ENCODE measurements around the gene TSHZ1. TPM values are rescaled to one million over a fixed set of nuclear protein-coding genes. Genes with fewer than 3 reads are reported as not detected.
A peak's percentile ranks its signal among the peaks of the same experiment; 100 is the strongest.

Gene TSHZ1
- total RNA-seq, 1 experiment from 2014 or later, result 12.4 TPM

- H3K4me1 ChIP-seq (replicated peaks), result peaks cover 28% of the 10 kb centered on the region
- peaks cover 10% of the 10 kb centered on the region for H3K36me3 ChIP-seq
- peak overlapping the region; percentile 95 for H3K4me3 ChIP-seq
- H3K27ac ChIP-seq, result peak overlapping the region; percentile 87
- H3K9me3 ChIP-seq (replicated peaks), result no peaks in the 10 kb centered on the region
- peak in 1 of 2 experiments; percentile 46 for DNase-seq (ENCODE audit: low read depth in 1 of 2, low spot score in 2 of 2)
- H3K27me3 ChIP-seq (replicated peaks), result no peaks in the 10 kb centered on the region
Measured at GRCh38 chr18:75208155-75208835, 2.3 kb upstream of the TSHZ1 start.

GRCh38 chr18:75208836-75209128, 1.8 kb upstream of the TSHZ1 start:
- Histone ChIP-seq H3K4me3 (peak overlapping the region; percentile 95), H3K36me3 (peaks cover 10% of the 10 kb centered on the region), H3K4me1 (replicated peaks) (peaks cover 33% of the 10 kb centered on the region), H3K27me3 (replicated peaks) (no peaks in the 10 kb centered on the region), H3K9me3 (replicated peaks) (no peaks in the 10 kb centered on the region), H3K27ac (peak overlapping the region; percentile 87)
- DNase-seq (ENCODE audit: low read depth in 1 of 2, low spot score in 2 of 2), result peak in 1 of 2 experiments; percentile 50

GRCh38 chr18:75209129-75209950, 1.3 kb upstream of the TSHZ1 start, which contains the start of gene PTGR3:
Gene PTGR3, minus strand, starts transcription at chr18:75209139. Its CDS starts 81 bp downstream, at chr18:75209058.
- no peaks in the 10 kb centered on the region for H3K27me3 ChIP-seq (replicated peaks)
- H3K36me3 ChIP-seq, result peaks cover 10% of the 10 kb centered on the region
- peak; percentile 82 to 94 for DNase-seq (ENCODE audit: low read depth in 1 of 2, low spot score in 2 of 2)
- no peaks in the 10 kb centered on the region for H3K9me3 ChIP-seq (replicated peaks)
- peak within 1 kb of the TSS; percentile 87 for H3K27ac ChIP-seq
- H3K4me1 ChIP-seq (replicated peaks), result peaks cover 38% of the 10 kb centered on the region
- H3K4me3 ChIP-seq, result peak within 1 kb of the TSS; percentile 95

GRCh38 chr18:75209951-75210258, 692 bp upstream of the TSHZ1 start:
- H3K4me1 ChIP-seq (replicated peaks), result peaks cover 39% of the 10 kb centered on the region
- peaks cover 5% of the 10 kb centered on the region; the same call in 1 of the 2 replicates for H3K36me3 ChIP-seq
- no peak for DNase-seq (ENCODE audit: low read depth in 1 of 2, low spot score in 2 of 2)
- no peaks in the 10 kb centered on the region for H3K9me3 ChIP-seq (replicated peaks)
- peak overlapping the region; percentile 87 for H3K27ac ChIP-seq
- no peaks in the 10 kb centered on the region for H3K27me3 ChIP-seq (replicated peaks)
- H3K4me3 ChIP-seq, result peak overlapping the region; percentile 95

- Histone ChIP-seq H3K27ac (0 out of 2 replicates have a peak overlapping the region, but pooled peaks have one; percentile 22), H3K27me3 (replicated peaks) (no peaks in the 10 kb centered on the region), H3K4me3 (peak overlapping the region; percentile 95), H3K36me3 (peaks cover 6% of the 10 kb centered on the region; the same call in 1 of the 2 replicates), H3K4me1 (replicated peaks) (peaks cover 39% of the 10 kb centered on the region), H3K9me3 (replicated peaks) (no peaks in the 10 kb centered on the region)
- peak in 1 of 2 experiments; percentile 60 for DNase-seq (ENCODE audit: low read depth in 1 of 2, low spot score in 2 of 2)
Measured at GRCh38 chr18:75211002-75211621, 515 bp downstream of the TSHZ1 start.

GRCh38 chr18:75211626-75211952, 992 bp downstream of the TSHZ1 start:
- Histone ChIP-seq H3K9me3 (replicated peaks) (no peaks in the 10 kb centered on the region), H3K27ac (no peak overlapping the region)

GRCh38 chr18:75211953-75212750, 1.6 kb downstream of the TSHZ1 start:
- peak in 1 of 2 experiments; percentile 23 for DNase-seq (ENCODE audit: low read depth in 1 of 2, low spot score in 2 of 2)
- no peaks in the 10 kb centered on the region for H3K9me3 ChIP-seq (replicated peaks)
- peak overlapping the region; percentile 95 for H3K4me3 ChIP-seq
- peaks cover 6% of the 10 kb centered on the region; the same call in 1 of the 2 replicates for H3K36me3 ChIP-seq
- H3K27me3 ChIP-seq (replicated peaks), result no peaks in the 10 kb centered on the region
- H3K27ac ChIP-seq, result no peak overlapping the region
- peaks cover 40% of the 10 kb centered on the region for H3K4me1 ChIP-seq (replicated peaks)

More at GRCh38 chr18:75211626-75211952, 992 bp downstream of the TSHZ1 start:
- H3K4me1 ChIP-seq (replicated peaks), result peaks cover 40% of the 10 kb centered on the region
- peak overlapping the region; percentile 95 for H3K4me3 ChIP-seq
- H3K36me3 ChIP-seq, result peaks cover 6% of the 10 kb centered on the region; the same call in 1 of the 2 replicates
- no peak for DNase-seq (ENCODE audit: low read depth in 1 of 2, low spot score in 2 of 2)
- no peaks in the 10 kb centered on the region for H3K27me3 ChIP-seq (replicated peaks)

GRCh38 chr18:75212751-75213090, 2.1 kb downstream of the TSHZ1 start:
- Histone ChIP-seq H3K4me3 (peak overlapping the region; percentile 95), H3K27me3 (replicated peaks) (no peaks in the 10 kb centered on the region), H3K4me1 (replicated peaks) (peaks cover 42% of the 10 kb centered on the region), H3K36me3 (peaks cover 6% of the 10 kb centered on the region; the same call in 1 of the 2 replicates), H3K27ac (no peak overlapping the region), H3K9me3 (replicated peaks) (no peaks in the 10 kb centered on the region)
- DNase-seq (ENCODE audit: low read depth in 1 of 2, low spot score in 2 of 2), result no peak

GRCh38 chr18:75213611-75214331, 3.2 kb downstream of the TSHZ1 start:
- no peak overlapping the region for H3K4me3 ChIP-seq
- H3K27me3 ChIP-seq (replicated peaks), result no peaks in the 10 kb centered on the region
- H3K36me3 ChIP-seq, result 0 out of 2 replicates have a peak, but pooled peaks cover 5% of the 10 kb centered on the region
- no peak for DNase-seq (ENCODE audit: low read depth in 1 of 2, low spot score in 2 of 2)
- no peak overlapping the region for H3K27ac ChIP-seq
- peaks cover 45% of the 10 kb centered on the region for H3K4me1 ChIP-seq (replicated peaks)
- no peaks in the 10 kb centered on the region for H3K9me3 ChIP-seq (replicated peaks)

GRCh38 chr18:75214332-75214690, 3.7 kb downstream of the TSHZ1 start:
- H3K9me3 ChIP-seq (replicated peaks), result no peaks in the 10 kb centered on the region
- no peak for DNase-seq (ENCODE audit: low read depth in 1 of 2, low spot score in 2 of 2)
- H3K27ac ChIP-seq, result no peak overlapping the region
- H3K4me3 ChIP-seq, result no peak overlapping the region
- H3K4me1 ChIP-seq (replicated peaks), result peaks cover 45% of the 10 kb centered on the region
- H3K27me3 ChIP-seq (replicated peaks), result no peaks in the 10 kb centered on the region
- 0 out of 2 replicates have a peak, but pooled peaks cover 4% of the 10 kb centered on the region for H3K36me3 ChIP-seq

GRCh38 chr18:75214766-75215510, 4.3 kb downstream of the TSHZ1 start:
- Histone ChIP-seq H3K4me1 (replicated peaks) (peaks cover 40% of the 10 kb centered on the region), H3K4me3 (no peak overlapping the region), H3K27me3 (replicated peaks) (no peaks in the 10 kb centered on the region), H3K9me3 (replicated peaks) (no peaks in the 10 kb centered on the region), H3K36me3 (0 out of 2 replicates have a peak, but pooled peaks cover 4% of the 10 kb centered on the region), H3K27ac (no peak overlapping the region)
- no peak for DNase-seq (ENCODE audit: low read depth in 1 of 2, low spot score in 2 of 2)

- Histone ChIP-seq H3K27ac (no peak overlapping the region), H3K4me1 (replicated peaks) (peaks cover 34% of the 10 kb centered on the region), H3K4me3 (no peak overlapping the region), H3K36me3 (0 out of 2 replicates have a peak, but pooled peaks cover 4% of the 10 kb centered on the region), H3K27me3 (replicated peaks) (no peaks in the 10 kb centered on the region), H3K9me3 (replicated peaks) (no peaks in the 10 kb centered on the region)
- no peak for DNase-seq (ENCODE audit: low read depth in 1 of 2, low spot score in 2 of 2)
Measured at GRCh38 chr18:75215663-75216062, 5.1 kb downstream of the TSHZ1 start.
